Fibroblast of skin of right biceps (primary cell): ENCODE measurements around the gene EHBP1.
A peak's percentile ranks its signal among the peaks of the same experiment; 100 is the strongest.

Experiments
- DNase-seq: peaks from one replicate; pipeline ENCODE4 v3.0.0-alpha.2; 2013

EHBP1 gene

GRCh38 chr2:62826141-62826540 lies 120.6 kb downstream of the EHBP1 start:
- DNase-seq: peak; percentile 74

- no peak for DNase-seq
Observed at GRCh38 chr2:62826953-62827675, 121.6 kb downstream of the EHBP1 start.

GRCh38 chr2:62831729-62832128 lies 126.2 kb downstream of the EHBP1 start:
- DNase-seq: no peak

- no peak for DNase-seq
Observed at GRCh38 chr2:62844311-62845090, 139.0 kb downstream of the EHBP1 start.

GRCh38 chr2:62845256-62845655 lies 139.7 kb downstream of the EHBP1 start:
- no peak for DNase-seq

GRCh38 chr2:62852254-62852653 lies 146.7 kb downstream of the EHBP1 start:
- no peak for DNase-seq

GRCh38 chr2:62854600-62855514 lies 149.3 kb downstream of the EHBP1 start:
- DNase-seq: no peak

- DNase-seq: no peak
Observed at GRCh38 chr2:62856228-62857040, 150.9 kb downstream of the EHBP1 start.

GRCh38 chr2:62857139-62857931 lies 151.8 kb downstream of the EHBP1 start:
- no peak for DNase-seq

GRCh38 chr2:62858231-62858832 lies 152.8 kb downstream of the EHBP1 start:
- no peak for DNase-seq

GRCh38 chr2:62868947-62869346 lies 163.4 kb downstream of the EHBP1 start:
- no peak for DNase-seq

- no peak for DNase-seq
Observed at GRCh38 chr2:62870966-62871365, 165.5 kb downstream of the EHBP1 start.

GRCh38 chr2:62871506-62871905 lies 166.0 kb downstream of the EHBP1 start:
- DNase-seq: no peak

GRCh38 chr2:62873603-62874002 lies 168.1 kb downstream of the EHBP1 start:
- DNase-seq: no peak

- DNase-seq: no peak
Observed at GRCh38 chr2:62874881-62875383, 169.4 kb downstream of the EHBP1 start.

- DNase-seq: no peak
Observed at GRCh38 chr2:62881162-62881795, 175.8 kb downstream of the EHBP1 start.

GRCh38 chr2:62883629-62884028 lies 178.1 kb downstream of the EHBP1 start:
- DNase-seq: no peak

- no peak for DNase-seq
Observed at GRCh38 chr2:62884086-62884485, 178.6 kb downstream of the EHBP1 start.

GRCh38 chr2:62884514-62884913 lies 179.0 kb downstream of the EHBP1 start:
- peak; percentile 55 for DNase-seq

- DNase-seq: no peak
Observed at GRCh38 chr2:62894966-62895631, 189.6 kb downstream of the EHBP1 start.
